HEK293 (cell line): Measurements from ENCODE around the gene SPATA1.

ENCODE experiments used
- HOXA7 ChIP-seq: sonication (generic); formaldehyde crosslinking; IDR thresholded peaks from 2 replicates; pipeline ENCODE4 v1.8.1; 2022; ENCODE audit warnings: missing genetic modification reagents, borderline replicate concordance
- KLF7 ChIP-seq: fragments of 450-650 bp; formaldehyde crosslinking; IDR thresholded peaks from 2 replicates; pipeline ENCODE4 v1.5.1; 2016; ENCODE audit warnings: missing biosample characterization, missing genetic modification characterization, borderline replicate concordance
- RBAK ChIP-seq: fragments of 450-650 bp; formaldehyde crosslinking; IDR thresholded peaks from 2 replicates; pipeline ENCODE4 v1.5.1; 2016; ENCODE audit warnings: missing biosample characterization, missing genetic modification characterization
- YY1 ChIP-seq: fragments of 450-650 bp; formaldehyde crosslinking; IDR thresholded peaks from 2 replicates; pipeline ENCODE4 v1.5.1; 2018; ENCODE audit warnings: missing biosample characterization, missing genetic modification characterization
- ZBTB1 ChIP-seq: fragments of 450-650 bp; formaldehyde crosslinking; IDR thresholded peaks from 2 replicates; pipeline ENCODE4 v1.5.1; 2016; ENCODE audit warnings: missing biosample characterization, missing genetic modification characterization
- ZFP41 ChIP-seq: fragments of 450-650 bp; formaldehyde crosslinking; IDR thresholded peaks from 2 replicates; pipeline ENCODE4 v1.5.1; 2016; ENCODE audit warnings: missing biosample characterization, missing genetic modification characterization, borderline replicate concordance
- ZNF121 ChIP-seq: fragments of 450-650 bp; formaldehyde crosslinking; IDR thresholded peaks from 2 replicates; pipeline ENCODE4 v1.5.1; 2016; ENCODE audit warnings: missing biosample characterization, missing genetic modification characterization
- ZNF138 ChIP-seq: fragments of 450-650 bp; formaldehyde crosslinking; IDR thresholded peaks from 2 replicates; pipeline ENCODE4 v1.5.1; 2016; ENCODE audit warnings: missing biosample characterization, missing genetic modification characterization, borderline replicate concordance
- ZNF239 ChIP-seq: fragments of 450-650 bp; formaldehyde crosslinking; IDR thresholded peaks from 2 replicates; pipeline ENCODE4 v1.5.1; 2016; ENCODE audit warnings: missing biosample characterization, missing genetic modification characterization
- ZNF302 ChIP-seq: fragments of 450-650 bp; formaldehyde crosslinking; IDR thresholded peaks from 2 replicates; pipeline ENCODE4 v1.5.1; 2016; ENCODE audit warnings: missing biosample characterization, missing genetic modification characterization, low read depth
- ZNF530 ChIP-seq: fragments of 450-650 bp; formaldehyde crosslinking; IDR thresholded peaks from 2 replicates; pipeline ENCODE4 v1.5.1; 2016; ENCODE audit warnings: low read depth, missing biosample characterization, missing genetic modification characterization
- ZNF558 ChIP-seq: fragments of 450-650 bp; formaldehyde crosslinking; IDR thresholded peaks from 2 replicates; pipeline ENCODE4 v1.5.1; 2016; ENCODE audit warnings: missing biosample characterization, missing genetic modification characterization
- TF ChIP-seq, protein P1 (sequence below): fragments of 450-650 bp; formaldehyde crosslinking; IDR thresholded peaks from 2 replicates; pipeline ENCODE4 v1.5.1; 2016; ENCODE audit warnings: missing biosample characterization, missing genetic modification characterization
- TF ChIP-seq, protein P2 (sequence below): fragments of 450-650 bp; formaldehyde crosslinking; IDR thresholded peaks from 2 replicates; pipeline ENCODE4 v1.5.1; 2016; ENCODE audit warnings: missing biosample characterization, missing genetic modification characterization

DNA sequence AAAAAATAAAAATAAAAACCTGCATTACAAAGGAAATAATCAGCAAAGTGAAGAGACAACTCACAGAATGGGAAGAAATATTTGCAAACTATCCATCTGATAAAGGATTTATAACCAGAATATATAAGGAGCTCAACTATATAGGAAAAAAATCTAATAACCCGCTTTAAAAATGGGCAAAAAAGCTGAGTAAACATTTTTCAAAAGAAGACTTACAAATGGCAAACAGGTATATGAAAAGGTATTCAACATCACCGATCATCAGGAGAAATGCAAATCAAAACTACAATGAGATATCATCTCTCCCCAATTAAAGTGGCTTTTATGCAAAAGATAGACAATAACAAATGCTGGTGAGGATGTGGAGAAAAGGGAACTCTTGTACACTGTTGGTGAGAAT, 4.0 kb downstream of the SPATA1 start:
- TF ChIP-seq, protein P1, sequence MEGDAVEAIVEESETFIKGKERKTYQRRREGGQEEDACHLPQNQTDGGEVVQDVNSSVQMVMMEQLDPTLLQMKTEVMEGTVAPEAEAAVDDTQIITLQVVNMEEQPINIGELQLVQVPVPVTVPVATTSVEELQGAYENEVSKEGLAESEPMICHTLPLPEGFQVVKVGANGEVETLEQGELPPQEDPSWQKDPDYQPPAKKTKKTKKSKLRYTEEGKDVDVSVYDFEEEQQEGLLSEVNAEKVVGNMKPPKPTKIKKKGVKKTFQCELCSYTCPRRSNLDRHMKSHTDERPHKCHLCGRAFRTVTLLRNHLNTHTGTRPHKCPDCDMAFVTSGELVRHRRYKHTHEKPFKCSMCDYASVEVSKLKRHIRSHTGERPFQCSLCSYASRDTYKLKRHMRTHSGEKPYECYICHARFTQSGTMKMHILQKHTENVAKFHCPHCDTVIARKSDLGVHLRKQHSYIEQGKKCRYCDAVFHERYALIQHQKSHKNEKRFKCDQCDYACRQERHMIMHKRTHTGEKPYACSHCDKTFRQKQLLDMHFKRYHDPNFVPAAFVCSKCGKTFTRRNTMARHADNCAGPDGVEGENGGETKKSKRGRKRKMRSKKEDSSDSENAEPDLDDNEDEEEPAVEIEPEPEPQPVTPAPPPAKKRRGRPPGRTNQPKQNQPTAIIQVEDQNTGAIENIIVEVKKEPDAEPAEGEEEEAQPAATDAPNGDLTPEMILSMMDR (tag by site-specific recombination) = no peak
- no peak for TF ChIP-seq ZNF121
- TF ChIP-seq ZNF239 (tag by site-specific recombination) = no peak
- TF ChIP-seq, protein P2, sequence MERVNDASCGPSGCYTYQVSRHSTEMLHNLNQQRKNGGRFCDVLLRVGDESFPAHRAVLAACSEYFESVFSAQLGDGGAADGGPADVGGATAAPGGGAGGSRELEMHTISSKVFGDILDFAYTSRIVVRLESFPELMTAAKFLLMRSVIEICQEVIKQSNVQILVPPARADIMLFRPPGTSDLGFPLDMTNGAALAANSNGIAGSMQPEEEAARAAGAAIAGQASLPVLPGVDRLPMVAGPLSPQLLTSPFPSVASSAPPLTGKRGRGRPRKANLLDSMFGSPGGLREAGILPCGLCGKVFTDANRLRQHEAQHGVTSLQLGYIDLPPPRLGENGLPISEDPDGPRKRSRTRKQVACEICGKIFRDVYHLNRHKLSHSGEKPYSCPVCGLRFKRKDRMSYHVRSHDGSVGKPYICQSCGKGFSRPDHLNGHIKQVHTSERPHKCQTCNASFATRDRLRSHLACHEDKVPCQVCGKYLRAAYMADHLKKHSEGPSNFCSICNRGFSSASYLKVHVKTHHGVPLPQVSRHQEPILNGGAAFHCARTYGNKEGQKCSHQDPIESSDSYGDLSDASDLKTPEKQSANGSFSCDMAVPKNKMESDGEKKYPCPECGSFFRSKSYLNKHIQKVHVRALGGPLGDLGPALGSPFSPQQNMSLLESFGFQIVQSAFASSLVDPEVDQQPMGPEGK (tag by site-specific recombination) = no peak
- TF ChIP-seq ZBTB1 (tag by site-specific recombination) = no peak
- no peak for TF ChIP-seq ZNF558 (tag by site-specific recombination)
- no peak for TF ChIP-seq ZNF138 (tag by site-specific recombination)
- TF ChIP-seq HOXA7 (CRISPR knock-in tag) = no peak
- TF ChIP-seq ZNF302 (tag by site-specific recombination) = no peak
- TF ChIP-seq ZFP41 (tag by site-specific recombination) = no peak
- TF ChIP-seq KLF7 = no peak
- no peak for TF ChIP-seq ZNF530
- TF ChIP-seq RBAK (tag by site-specific recombination) = no peak
- TF ChIP-seq YY1 = no peak
